OCI-LY1 (cell line): Measurements from ENCODE around the gene RBPJL.

ENCODE experiments used
- H2AFZ ChIP-seq: fragments of 200-600 bp; sonication (generic), shearing (Covaris generic); 2 replicates; pipeline ENCODE4 v1.6.0; 2014; ENCODE audit warnings: antibody characterized with exemption, mild to moderate bottlenecking, low read length
- H3F3A ChIP-seq: fragments of 200-600 bp; sonication (generic), shearing (Covaris generic); 2 replicates; pipeline ENCODE4 v1.6.0; 2014; ENCODE audit warnings: mild to moderate bottlenecking, antibody characterized with exemption, low read length, moderate library complexity; ENCODE audit not compliant: insufficient read depth
- H3K27ac ChIP-seq: fragments of 200-600 bp; sonication (generic); 2 replicates; pipeline ENCODE4 v1.5.1; 2014; ENCODE audit warnings: low read length, mixed run types, mild to moderate bottlenecking, low read depth; ENCODE audit not compliant: poor library complexity, severe bottlenecking
- H3K27me3 ChIP-seq: fragments of 200-600 bp; sonication (generic); 2 replicates; pipeline ENCODE4 v1.6.0; 2014; ENCODE audit warnings: antibody characterized with exemption, mild to moderate bottlenecking, low read length, moderate library complexity; ENCODE audit not compliant: insufficient read depth
- H3K36me3 ChIP-seq: fragments of 200-600 bp; sonication (generic); 2 replicates; pipeline ENCODE4 v1.6.1; 2014; ENCODE audit warnings: mild to moderate bottlenecking, antibody characterized with exemption, low read length, moderate library complexity, mixed read lengths; ENCODE audit not compliant: insufficient read depth
- H3K4me1 ChIP-seq: fragments of 200-600 bp; sonication (generic); 2 replicates; pipeline ENCODE4 v1.5.1; 2014; ENCODE audit warnings: mild to moderate bottlenecking, low read length, moderate library complexity; ENCODE audit not compliant: insufficient read depth, severe bottlenecking
- H3K4me2 ChIP-seq: fragments of 200-600 bp; sonication (generic), shearing (Covaris generic); 2 replicates; pipeline ENCODE4 v1.6.1; 2014; ENCODE audit warnings: low read length
- H3K4me3 ChIP-seq: fragments of 200-600 bp; sonication (generic); 2 replicates; pipeline ENCODE4 v1.5.1; 2014; ENCODE audit warnings: low read length, low read depth, mild to moderate bottlenecking, mixed read lengths; ENCODE audit not compliant: poor library complexity, severe bottlenecking
- H3K79me2 ChIP-seq: fragments of 200-600 bp; shearing (Covaris generic); 2 replicates; pipeline ENCODE4 v1.6.1; 2016; ENCODE audit warnings: mixed run types, low read length, mixed read lengths; ENCODE audit not compliant: insufficient read depth
- H3K9ac ChIP-seq: fragments of 200-600 bp; sonication (generic), shearing (Covaris generic); 2 replicates; pipeline ENCODE4 v1.6.1; 2014; ENCODE audit warnings: mild to moderate bottlenecking, low read length, mixed read lengths
- H3K9me2 ChIP-seq: fragments of 200-600 bp; sonication (generic), shearing (Covaris generic); 2 replicates; pipeline ENCODE4 v1.6.1; 2014; ENCODE audit warnings: low read depth, mild to moderate bottlenecking, low read length, mixed read lengths
- H3K9me3 ChIP-seq: fragments of 200-600 bp; shearing (Covaris generic); 2 replicates; pipeline ENCODE4 v1.6.1; 2014; ENCODE audit warnings: low read length, mixed read lengths
- H4K20me1 ChIP-seq: fragments of 200-600 bp; sonication (generic), shearing (Covaris generic); 2 replicates; pipeline ENCODE4 v1.6.0; 2016; ENCODE audit warnings: mild to moderate bottlenecking, low read length; ENCODE audit not compliant: insufficient read depth
- CTCF ChIP-seq: fragments of 200-600 bp; sonication (generic), shearing (Covaris generic); IDR thresholded peaks from 2 replicates; pipeline ENCODE4 v1.5.1; 2017; ENCODE audit warnings: mild to moderate bottlenecking, antibody characterized with exemption, low read length, moderate library complexity, mixed read lengths
- EZH2 ChIP-seq: fragments of 200-600 bp; sonication (generic), shearing (Covaris generic); IDR thresholded peaks from 2 replicates; pipeline ENCODE4 v1.8.0; 2017; ENCODE audit warnings: borderline replicate concordance, mixed run types, mild to moderate bottlenecking, antibody characterized with exemption, low read length, moderate library complexity, mixed read lengths

Gene RBPJL

GRCh38 chr20:45269754-45270270 is 36.8 kb upstream of the RBPJL start:
- no peak overlapping the region for H3K4me3 ChIP-seq
- no peaks in the 10 kb centered on the region for H4K20me1 ChIP-seq
- H3F3A ChIP-seq, result no peaks in the 10 kb centered on the region
- H3K9me2 ChIP-seq, result no peaks in the 10 kb centered on the region
- H3K9ac ChIP-seq, result no peak overlapping the region
- no peak overlapping the region for H3K27ac ChIP-seq
- H2AFZ ChIP-seq, result no peak overlapping the region
- H3K4me2 ChIP-seq, result no peak overlapping the region
- TF ChIP-seq CTCF (no peak), EZH2 (no peak)
- no peaks in the 10 kb centered on the region for H3K27me3 ChIP-seq
- H3K4me1 ChIP-seq, result no peaks in the 10 kb centered on the region
- no peaks in the 10 kb centered on the region for H3K79me2 ChIP-seq
- no peaks in the 10 kb centered on the region for H3K9me3 ChIP-seq
- no peaks in the 10 kb centered on the region for H3K36me3 ChIP-seq

DNA sequence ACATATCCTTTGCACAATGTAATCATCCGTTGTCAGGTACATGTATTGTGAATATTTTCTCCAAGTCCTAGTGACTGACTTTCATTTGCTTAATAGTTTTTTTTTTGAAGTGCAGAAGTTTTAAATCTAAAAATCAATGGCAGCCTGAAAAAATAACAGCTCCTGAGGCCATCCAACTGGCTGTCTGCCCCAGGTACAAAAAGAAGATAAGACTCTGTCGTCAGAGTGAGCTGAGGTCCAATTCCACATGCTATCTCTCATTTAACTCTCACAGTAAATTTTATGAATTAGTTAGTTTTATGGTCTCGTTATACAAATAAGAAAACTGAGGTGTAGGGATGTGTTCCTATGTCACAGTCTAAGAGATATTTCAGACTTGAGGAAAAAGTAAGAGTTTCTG is 31.3 kb upstream of the RBPJL start:
- H3K9ac ChIP-seq, result no peak overlapping the region
- no peaks in the 10 kb centered on the region for H3K9me3 ChIP-seq
- no peak overlapping the region for H3K4me3 ChIP-seq
- no peak overlapping the region for H2AFZ ChIP-seq
- no peaks in the 10 kb centered on the region for H3K36me3 ChIP-seq
- H3K4me1 ChIP-seq, result no peaks in the 10 kb centered on the region
- TF ChIP-seq CTCF (no peak), EZH2 (no peak)
- no peak overlapping the region for H3K27ac ChIP-seq
- H3K27me3 ChIP-seq, result no peaks in the 10 kb centered on the region
- H3F3A ChIP-seq, result no peaks in the 10 kb centered on the region
- no peak overlapping the region for H3K4me2 ChIP-seq
- no peaks in the 10 kb centered on the region for H3K9me2 ChIP-seq
- H3K79me2 ChIP-seq, result no peaks in the 10 kb centered on the region
- no peaks in the 10 kb centered on the region for H4K20me1 ChIP-seq

DNA sequence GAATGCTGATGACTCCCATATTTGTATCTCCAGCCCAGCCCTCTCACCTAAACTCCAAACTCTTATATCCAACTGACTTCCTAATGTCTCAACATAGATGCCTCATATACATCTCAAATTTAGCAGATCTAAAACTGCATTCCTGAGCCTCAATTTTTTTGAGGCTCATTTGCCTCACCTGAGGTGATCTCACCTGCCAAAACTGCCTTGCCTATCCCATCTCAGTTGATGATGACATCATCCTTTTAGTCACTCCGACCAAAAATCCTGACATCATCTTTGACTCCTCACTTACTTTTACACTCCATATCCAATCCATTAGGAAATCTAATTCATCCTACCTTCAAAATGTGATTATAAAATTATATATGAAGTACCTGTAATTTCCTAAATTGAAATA is 26.6 kb upstream of the RBPJL start:
- Histone ChIP-seq H3K36me3 (no peaks in the 10 kb centered on the region), H4K20me1 (no peaks in the 10 kb centered on the region), H2AFZ (no peak overlapping the region), H3K9me3 (no peaks in the 10 kb centered on the region), H3K9me2 (no peaks in the 10 kb centered on the region), H3K27me3 (no peaks in the 10 kb centered on the region), H3K4me2 (no peak overlapping the region), H3K79me2 (no peaks in the 10 kb centered on the region), H3K9ac (no peak overlapping the region), H3F3A (no peaks in the 10 kb centered on the region), H3K4me3 (no peak overlapping the region), H3K4me1 (no peaks in the 10 kb centered on the region), H3K27ac (no peak overlapping the region)
- TF ChIP-seq CTCF (no peak), EZH2 (no peak)
